Stimulated activated CD4-positive, alpha-beta T cell treated with anti-CD3 and anti-CD28 coated beads, Interleukin-15, amount 100 ng/mL, for 1 hour (primary cell): ENCODE data around the gene CCND1.

Source experiments
- DNase-seq, 2 donors: peaks; one replicate each; pipeline ENCODE4 v3.0.0-alpha.2; 2020; ENCODE audit warnings: low read depth in 1 of 2, low spot score in 1 of 2

The CCND1 gene

DNA sequence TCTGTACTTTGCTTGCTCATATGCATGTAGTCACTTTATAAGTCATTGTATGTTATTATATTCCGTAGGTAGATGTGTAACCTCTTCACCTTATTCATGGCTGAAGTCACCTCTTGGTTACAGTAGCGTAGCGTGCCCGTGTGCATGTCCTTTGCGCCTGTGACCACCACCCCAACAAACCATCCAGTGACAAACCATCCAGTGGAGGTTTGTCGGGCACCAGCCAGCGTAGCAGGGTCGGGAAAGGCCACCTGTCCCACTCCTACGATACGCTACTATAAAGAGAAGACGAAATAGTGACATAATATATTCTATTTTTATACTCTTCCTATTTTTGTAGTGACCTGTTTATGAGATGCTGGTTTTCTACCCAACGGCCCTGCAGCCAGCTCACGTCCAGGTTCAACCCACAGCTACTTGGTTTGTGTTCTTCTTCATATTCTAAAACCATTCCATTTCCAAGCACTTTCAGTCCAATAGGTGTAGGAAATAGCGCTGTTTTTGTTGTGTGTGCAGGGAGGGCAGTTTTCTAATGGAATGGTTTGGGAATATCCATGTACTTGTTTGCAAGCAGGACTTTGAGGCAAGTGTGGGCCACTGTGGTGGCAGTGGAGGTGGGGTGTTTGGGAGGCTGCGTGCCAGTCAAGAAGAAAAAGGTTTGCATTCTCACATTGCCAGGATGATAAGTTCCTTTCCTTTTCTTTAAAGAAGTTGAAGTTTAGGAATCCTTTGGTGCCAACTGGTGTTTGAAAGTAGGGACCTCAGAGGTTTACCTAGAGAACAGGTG, 11.1 kb downstream of the CCND1 start:
- no peak for DNase-seq

DNA sequence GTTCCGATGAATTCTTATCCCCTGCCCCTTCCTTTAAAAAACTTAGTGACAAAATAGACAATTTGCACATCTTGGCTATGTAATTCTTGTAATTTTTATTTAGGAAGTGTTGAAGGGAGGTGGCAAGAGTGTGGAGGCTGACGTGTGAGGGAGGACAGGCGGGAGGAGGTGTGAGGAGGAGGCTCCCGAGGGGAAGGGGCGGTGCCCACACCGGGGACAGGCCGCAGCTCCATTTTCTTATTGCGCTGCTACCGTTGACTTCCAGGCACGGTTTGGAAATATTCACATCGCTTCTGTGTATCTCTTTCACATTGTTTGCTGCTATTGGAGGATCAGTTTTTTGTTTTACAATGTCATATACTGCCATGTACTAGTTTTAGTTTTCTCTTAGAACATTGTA, 12.0 kb downstream of the CCND1 start:
- no peak for DNase-seq

DNA sequence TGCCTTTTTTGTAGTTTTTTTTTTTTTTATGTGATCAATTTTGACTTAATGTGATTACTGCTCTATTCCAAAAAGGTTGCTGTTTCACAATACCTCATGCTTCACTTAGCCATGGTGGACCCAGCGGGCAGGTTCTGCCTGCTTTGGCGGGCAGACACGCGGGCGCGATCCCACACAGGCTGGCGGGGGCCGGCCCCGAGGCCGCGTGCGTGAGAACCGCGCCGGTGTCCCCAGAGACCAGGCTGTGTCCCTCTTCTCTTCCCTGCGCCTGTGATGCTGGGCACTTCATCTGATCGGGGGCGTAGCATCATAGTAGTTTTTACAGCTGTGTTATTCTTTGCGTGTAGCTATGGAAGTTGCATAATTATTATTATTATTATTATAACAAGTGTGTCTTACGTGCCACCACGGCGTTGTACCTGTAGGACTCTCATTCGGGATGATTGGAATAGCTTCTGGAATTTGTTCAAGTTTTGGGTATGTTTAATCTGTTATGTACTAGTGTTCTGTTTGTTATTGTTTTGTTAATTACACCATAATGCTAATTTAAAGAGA, 12.5 kb downstream of the CCND1 start:
- no peak for DNase-seq

GRCh38 chr11:69654001-69654659, 13.2 kb downstream of the CCND1 start:
- DNase-seq, result no peak

DNA sequence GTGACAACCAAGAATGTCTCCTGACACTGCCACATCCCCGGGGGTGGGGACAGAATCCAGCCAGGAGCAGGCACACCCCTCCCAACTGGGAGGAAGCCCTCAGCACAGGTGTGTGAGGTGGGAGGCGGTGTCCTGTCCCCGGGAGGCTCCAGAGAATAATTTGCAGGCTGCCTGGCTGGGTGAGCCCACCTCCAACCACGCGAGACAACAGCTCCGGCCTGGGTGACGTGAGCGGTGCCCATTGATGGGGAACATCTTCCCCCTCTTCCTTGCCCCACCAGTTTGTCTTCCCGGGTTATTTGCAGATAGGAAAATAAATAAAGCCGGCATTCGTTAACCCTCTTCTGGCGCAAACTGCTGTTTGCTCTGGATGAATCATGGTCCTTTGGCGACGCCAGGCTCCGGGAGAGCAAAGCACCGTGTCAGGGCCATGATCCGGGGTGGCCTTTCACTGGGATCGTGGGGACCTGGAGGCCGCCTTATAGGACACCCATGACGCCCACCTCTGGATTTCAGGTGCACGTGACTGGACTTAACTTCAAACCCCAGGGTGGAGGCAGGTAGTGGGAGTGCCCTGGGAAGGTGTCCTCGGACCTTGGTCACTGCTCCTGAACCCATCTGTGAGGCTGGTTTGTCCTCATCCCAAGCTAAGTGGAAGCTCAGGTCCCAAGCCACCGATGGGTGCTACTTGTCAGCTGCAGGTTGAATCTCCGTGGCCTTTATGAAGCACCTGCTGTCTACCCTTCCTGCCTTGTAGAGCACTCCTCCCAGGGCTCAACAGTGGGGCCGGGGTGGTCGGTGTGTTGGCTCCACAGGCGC, 13.9 kb downstream of the CCND1 start:
- DNase-seq, result no peak

DNA sequence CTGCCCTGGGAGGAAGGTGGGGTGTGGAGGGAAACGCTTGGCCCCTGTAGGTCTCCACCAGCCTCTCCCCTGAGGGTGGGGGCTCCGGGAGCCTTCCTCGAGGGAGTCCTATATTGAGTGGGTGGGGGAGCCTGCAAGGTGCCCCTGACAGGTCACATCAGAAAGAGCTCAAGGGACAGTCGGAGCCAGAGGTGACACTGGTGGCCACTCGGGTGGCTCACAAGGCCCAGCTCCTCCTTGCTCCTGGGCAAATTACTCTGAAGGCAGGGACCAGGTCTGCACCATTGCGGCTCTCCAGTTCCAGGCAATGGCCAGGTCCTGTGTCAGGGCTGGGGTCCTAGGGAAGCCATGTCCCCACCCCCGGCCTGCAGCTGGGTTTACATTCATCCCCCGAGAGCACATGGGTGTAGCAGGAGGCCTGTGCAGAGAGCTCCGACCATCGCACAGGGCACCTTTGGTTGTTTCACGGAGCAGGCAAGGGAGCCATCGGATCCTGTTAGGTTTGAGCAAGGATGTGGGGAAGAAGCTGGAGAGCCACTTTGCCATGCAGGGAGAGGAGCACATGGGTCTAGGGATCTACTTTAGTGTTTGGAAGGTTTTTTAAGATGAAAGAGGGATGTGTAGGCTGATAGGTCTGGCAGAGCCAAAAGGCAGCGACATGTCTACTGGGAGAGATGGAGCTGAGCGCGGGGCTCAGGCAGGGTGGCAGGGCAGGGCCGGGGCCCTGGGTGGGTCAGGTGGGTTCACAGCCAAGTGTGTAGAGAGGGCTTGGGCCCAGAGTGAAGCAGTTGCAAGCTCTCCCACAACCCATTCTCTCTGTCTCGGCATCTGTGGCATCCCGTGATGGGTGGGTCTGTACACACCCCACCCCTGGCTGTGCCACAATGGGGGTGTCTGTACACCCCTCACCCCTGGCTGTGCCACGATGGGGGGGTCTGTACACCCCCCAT, 14.8 kb downstream of the CCND1 start:
- no peak for DNase-seq

GRCh38 chr11:69656536-69657455, 15.8 kb downstream of the CCND1 start:
- no peak for DNase-seq

DNA sequence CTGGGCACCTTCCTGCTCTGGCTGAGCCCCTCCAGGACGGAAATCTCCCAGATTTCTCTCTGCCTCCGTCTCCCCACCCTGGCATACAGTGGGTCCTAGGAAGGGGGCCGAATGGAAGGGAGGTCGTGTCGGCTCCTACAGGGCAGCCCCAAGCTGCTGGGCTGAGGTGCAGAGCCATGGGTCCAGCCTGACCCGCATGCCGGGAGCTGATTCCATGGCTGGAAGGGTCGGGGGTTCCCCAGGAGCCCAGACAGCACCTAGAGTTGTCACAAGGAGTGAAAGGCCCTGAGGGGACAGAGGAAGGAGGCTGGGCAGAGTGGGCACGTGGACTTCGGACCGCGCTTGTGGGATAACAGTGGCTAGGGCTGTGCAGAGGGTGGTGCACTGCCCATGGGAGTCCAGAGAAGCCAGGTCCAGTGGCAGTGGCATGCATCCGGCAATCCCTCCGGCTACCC, 16.5 kb downstream of the CCND1 start:
- no peak for DNase-seq

GRCh38 chr11:69657911-69658625, 17.1 kb downstream of the CCND1 start:
- no peak for DNase-seq

GRCh38 chr11:69658626-69659450, 17.9 kb downstream of the CCND1 start:
- no peak for DNase-seq

DNA sequence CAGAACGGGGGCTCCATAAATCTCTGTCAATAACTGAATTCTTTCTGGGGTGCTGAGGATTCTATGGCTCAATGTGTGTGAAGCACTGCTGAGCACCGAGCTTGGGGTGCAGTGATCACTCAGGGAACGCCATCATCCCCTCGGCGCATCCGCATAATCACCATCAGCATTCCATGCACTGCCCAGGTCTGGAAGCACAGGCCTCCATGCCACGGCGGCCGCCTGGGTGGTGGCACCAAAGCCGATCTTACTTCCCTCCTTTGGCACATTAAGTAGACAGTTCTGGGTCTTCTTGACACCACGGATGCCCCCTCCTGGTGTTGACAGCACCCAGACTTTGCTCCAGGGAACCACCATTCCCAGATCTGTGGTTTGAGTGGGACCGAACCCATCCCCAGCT, 18.6 kb downstream of the CCND1 start:
- no peak for DNase-seq

GRCh38 chr11:69660001-69660500, 19.1 kb downstream of the CCND1 start:
- DNase-seq, result no peak

- no peak for DNase-seq
Measured at GRCh38 chr11:69661413-69661715, 20.4 kb downstream of the CCND1 start.

GRCh38 chr11:69662021-69662698, 21.2 kb downstream of the CCND1 start:
- DNase-seq, result no peak

GRCh38 chr11:69662806-69663205, 21.9 kb downstream of the CCND1 start:
- no peak for DNase-seq

GRCh38 chr11:69663326-69663725, 22.4 kb downstream of the CCND1 start:
- DNase-seq, result no peak

DNA sequence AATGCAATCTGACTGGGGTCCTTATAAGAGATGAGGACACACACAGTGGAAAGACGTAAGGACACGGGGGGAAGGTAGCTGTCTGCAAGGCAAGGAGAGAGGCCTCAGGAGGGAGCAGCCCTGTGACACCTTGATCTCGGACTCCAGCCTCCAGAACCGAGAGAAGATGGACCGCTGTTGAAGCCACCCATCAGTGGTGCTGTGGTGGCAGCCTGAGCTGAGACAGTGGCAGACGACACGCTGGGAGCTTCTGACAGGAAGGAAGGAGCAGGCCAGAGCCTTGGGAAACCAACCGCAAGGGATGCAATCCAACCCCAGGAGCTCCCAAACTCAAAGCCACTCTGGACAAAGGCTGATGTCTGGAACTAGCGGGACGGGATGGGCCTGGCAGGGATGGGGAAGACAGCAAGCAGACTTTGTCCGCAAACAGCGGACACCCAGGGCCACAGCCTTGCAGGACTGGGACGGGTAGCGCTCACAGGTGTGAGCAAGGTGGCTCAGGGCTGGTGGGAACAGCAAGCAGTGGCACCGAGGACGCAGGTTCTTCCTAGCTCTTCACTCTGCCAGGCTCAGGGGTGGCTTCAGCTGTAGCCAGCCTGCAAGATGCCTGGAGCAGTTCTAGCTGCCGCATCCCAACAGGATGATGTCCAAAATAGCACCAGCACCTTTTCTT, 23.3 kb downstream of the CCND1 start:
- DNase-seq, result no peak
